ENCODE results near the gene PPP1R15A.
"Not testable (repeated sequence)": the region's sequence is repeated elsewhere in the genome, so short reads cannot be mapped to it uniquely, and the experiment has no call there.

Gene PPP1R15A

GRCh38 chr19:48859711-48860572 is 12.3 kb upstream of the PPP1R15A start:
- no peak for DNase-seq (ENCODE audit: low read depth in 2 of 2)

- no peak for DNase-seq (ENCODE audit: low read depth in 2 of 2)
Observed at GRCh38 chr19:48861313-48861712, 10.9 kb upstream of the PPP1R15A start.

- DNase-seq (ENCODE audit: low read depth in 2 of 2) = no peak
Observed at GRCh38 chr19:48862827-48863226, 9.4 kb upstream of the PPP1R15A start.

GRCh38 chr19:48866692-48867091 is 5.5 kb upstream of the PPP1R15A start:
- no peak for DNase-seq (ENCODE audit: low read depth in 2 of 2)

GRCh38 chr19:48867123-48867745 is 5.0 kb upstream of the PPP1R15A start:
- DNase-seq (ENCODE audit: low read depth in 2 of 2) = no peak

- no peak for DNase-seq (ENCODE audit: low read depth in 2 of 2)
Observed at GRCh38 chr19:48867746-48868113, 4.5 kb upstream of the PPP1R15A start.

- no peak for DNase-seq (ENCODE audit: low read depth in 2 of 2)
Observed at GRCh38 chr19:48868114-48868886, 3.9 kb upstream of the PPP1R15A start, which contains the start of gene PLEKHA4. Gene PLEKHA4, minus strand, starts transcription at chr19:48868617. Its CDS starts 997 bp downstream, at chr19:48867620.

- no peak for DNase-seq (ENCODE audit: low read depth in 2 of 2)
Observed at GRCh38 chr19:48870048-48870447, 2.2 kb upstream of the PPP1R15A start.

GRCh38 chr19:48871471-48872181 is 595 bp upstream of the PPP1R15A start:
- not testable (repeated sequence) for DNase-seq (ENCODE audit: low read depth in 2 of 2)

- DNase-seq (ENCODE audit: low read depth in 2 of 2) = peak in 1 of 2 experiments; percentile 72
Observed at GRCh38 chr19:48872884-48873475, 759 bp downstream of the PPP1R15A start.

GRCh38 chr19:48873476-48874302 is 1.5 kb downstream of the PPP1R15A start:
- DNase-seq (ENCODE audit: low read depth in 2 of 2) = no peak

GRCh38 chr19:48874303-48875135 is 2.3 kb downstream of the PPP1R15A start:
- no peak for DNase-seq (ENCODE audit: low read depth in 2 of 2)

GRCh38 chr19:48876043-48876981 is 4.1 kb downstream of the PPP1R15A start:
- DNase-seq (ENCODE audit: low read depth in 2 of 2) = not testable (repeated sequence)

- no peak for DNase-seq (ENCODE audit: low read depth in 2 of 2)
Observed at GRCh38 chr19:48877855-48878195, 5.6 kb downstream of the PPP1R15A start.

- no peak for DNase-seq (ENCODE audit: low read depth in 2 of 2)
Observed at GRCh38 chr19:48878196-48879024, 6.2 kb downstream of the PPP1R15A start.

GRCh38 chr19:48879025-48879637 is 6.9 kb downstream of the PPP1R15A start:
- DNase-seq (ENCODE audit: low read depth in 2 of 2) = no peak

GRCh38 chr19:48879696-48880095 is 7.5 kb downstream of the PPP1R15A start:
- not testable (repeated sequence) for DNase-seq (ENCODE audit: low read depth in 2 of 2)
